Progenitor cell of endocrine pancreas (in vitro differentiated cells): ENCODE data around the gene APC2. TPM values are rescaled to one million over a fixed set of nuclear protein-coding genes. Genes with fewer than 3 reads are reported as not detected.
A peak's percentile ranks its signal among the peaks of the same experiment; 100 is the strongest.

Source experiments
- DNase-seq: peaks from one replicate; pipeline ENCODE4 v3.0.0; 2021; ENCODE audit warnings: low spot score; ENCODE audit not compliant: unreplicated experiment
- H3K27ac Mint-ChIP-seq: 2 replicates; pipeline ENCODE4 v1.8.0; 2021; ENCODE audit warnings: mild to moderate bottlenecking, moderate library complexity, mixed read lengths
- H3K27me3 Mint-ChIP-seq: 2 replicates; pipeline ENCODE4 v1.8.0; 2021; ENCODE audit warnings: mixed read lengths
- H3K36me3 Mint-ChIP-seq: 2 replicates; pipeline ENCODE4 v1.8.0; 2022; ENCODE audit warnings: mixed read lengths; ENCODE audit not compliant: insufficient read depth
- H3K4me1 Mint-ChIP-seq: 2 replicates; pipeline ENCODE4 v1.8.0; 2021; ENCODE audit warnings: low read depth, mixed read lengths
- H3K4me3 Mint-ChIP-seq: 2 replicates; pipeline ENCODE4 v1.8.0; 2021; ENCODE audit warnings: low read depth, mild to moderate bottlenecking, moderate library complexity, mixed read lengths
- H3K9me3 Mint-ChIP-seq: 2 replicates; pipeline ENCODE4 v1.8.0; 2021; ENCODE audit warnings: low read depth, mixed read lengths
- CTCF ChIP-seq: fragments of 200-600 bp; sonication (generic); IDR thresholded peaks from one replicate; pipeline ENCODE4 v1.5.0; 2021; ENCODE audit warnings: antibody characterized with exemption, mild to moderate bottlenecking; ENCODE audit not compliant: unreplicated experiment
- total RNA-seq: library from RNA; stranded (reverse); gene quantifications from 2 replicates; pipeline ENCODE4 v1.2.1, GENCODE V29; 2021

The APC2 gene
- total RNA-seq, 1 donor from 2014 or later, result 5.8 TPM

GRCh38 chr19:1456121-1456900 is 6.4 kb downstream of the APC2 start:
- no peaks in the 10 kb centered on the region for H3K4me1 Mint-ChIP-seq
- no peak overlapping the region for H3K27ac Mint-ChIP-seq
- H3K9me3 Mint-ChIP-seq, result no peaks in the 10 kb centered on the region
- peaks cover 37% of the 10 kb centered on the region for H3K27me3 Mint-ChIP-seq
- no peak for TF ChIP-seq CTCF
- peaks cover 2% of the 10 kb centered on the region for H3K36me3 Mint-ChIP-seq
- no peak for DNase-seq
- no peak overlapping the region for H3K4me3 Mint-ChIP-seq

GRCh38 chr19:1457031-1457739 is 7.3 kb downstream of the APC2 start:
- H3K4me3 Mint-ChIP-seq, result no peak overlapping the region
- peaks cover 2% of the 10 kb centered on the region for H3K36me3 Mint-ChIP-seq
- no peak overlapping the region for H3K27ac Mint-ChIP-seq
- DNase-seq, result no peak
- peaks cover 37% of the 10 kb centered on the region for H3K27me3 Mint-ChIP-seq
- no peaks in the 10 kb centered on the region for H3K9me3 Mint-ChIP-seq
- peak; percentile 30 for TF ChIP-seq CTCF
- H3K4me1 Mint-ChIP-seq, result no peaks in the 10 kb centered on the region

- Mint-ChIP-seq H3K4me3 (no peak overlapping the region), H3K27ac (no peak overlapping the region), H3K9me3 (no peaks in the 10 kb centered on the region), H3K27me3 (peaks cover 36% of the 10 kb centered on the region), H3K36me3 (peaks cover 2% of the 10 kb centered on the region), H3K4me1 (no peaks in the 10 kb centered on the region)
- no peak for TF ChIP-seq CTCF
- DNase-seq, result no peak
Measured at GRCh38 chr19:1457892-1458291, 8.0 kb downstream of the APC2 start.

GRCh38 chr19:1459479-1459878 is 9.6 kb downstream of the APC2 start:
- peaks cover 2% of the 10 kb centered on the region for H3K36me3 Mint-ChIP-seq

More at GRCh38 chr19:1459479-1459878, 9.6 kb downstream of the APC2 start:
- peaks cover 29% of the 10 kb centered on the region for H3K27me3 Mint-ChIP-seq
- H3K4me3 Mint-ChIP-seq, result no peak overlapping the region
- TF ChIP-seq CTCF, result no peak
- no peak overlapping the region for H3K27ac Mint-ChIP-seq
- H3K4me1 Mint-ChIP-seq, result no peaks in the 10 kb centered on the region
- no peaks in the 10 kb centered on the region for H3K9me3 Mint-ChIP-seq
- DNase-seq, result no peak
